K562 (cell line): Measurements from ENCODE around the gene WDR62. TPM values are rescaled to one million over a fixed set of nuclear protein-coding genes. Genes with fewer than 3 reads are reported as not detected.
A peak's percentile ranks its signal among the peaks of the same experiment; 100 is the strongest.

Experiments
- CEBPG ChIP-seq, 3 experiments: fragments of 200-800 bp in 1 of 3; sonication (Bioruptor generic) in 1 of 3; sonication (generic) in 1 of 3; formaldehyde crosslinking in 1 of 3; IDR thresholded peaks in 2 of 3; conservative IDR thresholded peaks in 1 of 3; 2 replicates each; pipeline versions ENCODE4 v1.6.1 to v1.8.0; 2016 to 2022; ENCODE audit warnings: missing compliant biosample characterization in 2 of 3, missing genetic modification characterization in 2 of 3, mild to moderate bottlenecking in 1 of 3, missing genetic modification reagents in 1 of 3
- MGA ChIP-seq: fragments of 450-650 bp; IDR thresholded peaks from 2 replicates; pipeline ENCODE4 v1.6.1; 2016; ENCODE audit warnings: mild to moderate bottlenecking, moderate library complexity
- RNF2 ChIP-seq: sonication (generic); IDR thresholded peaks from 2 replicates; pipeline ENCODE4 v1.6.1; 2016
- ZBTB33 ChIP-seq: sonication (generic); formaldehyde crosslinking; IDR thresholded peaks from 2 replicates; pipeline ENCODE4 v1.8.1; 2023; ENCODE audit warnings: mild to moderate bottlenecking, missing genetic modification reagents
- ZNF175 ChIP-seq: fragments of 200-800 bp; sonication (Bioruptor generic); IDR thresholded peaks from 2 replicates; pipeline ENCODE4 v1.6.1; 2016; ENCODE audit warnings: low read depth, mild to moderate bottlenecking, missing genetic modification characterization, missing compliant biosample characterization
- ZNF217 ChIP-seq: sonication (generic); formaldehyde crosslinking; IDR thresholded peaks from 2 replicates; pipeline ENCODE4 v1.8.0; 2022; ENCODE audit warnings: mild to moderate bottlenecking, missing genetic modification reagents
- ZNF274 ChIP-seq: IDR thresholded peaks from 2 replicates; pipeline ENCODE4 v1.6.1; 2011; ENCODE audit warnings: low read depth, mild to moderate bottlenecking, low read length, moderate library complexity, borderline replicate concordance
- ZNF282 ChIP-seq: sonication (generic); formaldehyde crosslinking; IDR thresholded peaks from 2 replicates; pipeline ENCODE4 v1.8.1; 2023; ENCODE audit warnings: missing genetic modification reagents
- ZNF311 ChIP-seq: fragments of 250-450 bp; sonication (Bioruptor Pico); IDR thresholded peaks from 2 replicates; pipeline ENCODE4 v1.4.0; 2020; ENCODE audit warnings: mild to moderate bottlenecking, moderate library complexity
- polyA plus RNA-seq, 8 experiments: library from polyadenylated mRNA; depleted of rRNA in 4 of 8; stranded (reverse) in 5 of 8; unstranded in 3 of 8; fragments of >200 nt; fragmentation: Nextera tagmentation in 2 of 8; fragmentation: Illumina TruSeq in 1 of 8; extraction: Ambion mirVana in 2 of 8; extraction: Trizol in 1 of 8; gene quantifications; 2 replicates each; pipeline versions ENCODE4 v1.2.1 to v1.2.3, GENCODE V29; 2011 to 2014; ENCODE audit warnings: inconsistent platforms in 1 of 8, missing spikeins in 1 of 8
- total RNA-seq, 7 experiments: library from RNA; depleted of rRNA in 6 of 7; stranded (reverse); fragments of >200 nt in 6 of 7; fragmentation: Illumina TruSeq in 2 of 7; extraction: Trizol in 2 of 7; gene quantifications; 2 replicates each; pipeline versions ENCODE4 v1.2.1 to v1.2.3, GENCODE V29; 2011 to 2021; ENCODE audit warnings: low replicate concordance in 1 of 7

Gene WDR62
- total and polyA plus RNA-seq, 9 of the 15 experiments (the other 6 are each of a cell fraction or from before 2014, with no cell fraction given) = 0.35 to 32.8 (median 14.4) TPM

GRCh38 chr19:36054119-36054732, 471 bp upstream of the WDR62 start, which contains the start of gene THAP8 (continued):
- peak; percentile 17; the same call in 1 of the 2 replicates for TF ChIP-seq MGA
- TF ChIP-seq ZNF274 = no peak
- TF ChIP-seq RNF2 = peak; percentile 16; the same call in 1 of the 2 replicates
- no peak for TF ChIP-seq ZNF282 (CRISPR knock-in tag)
- peak; percentile 68; the same call in 1 of the 2 replicates for TF ChIP-seq ZBTB33 (CRISPR knock-in tag)
- no peak for TF ChIP-seq ZNF311 (CRISPR knock-in tag)
- TF ChIP-seq ZNF175 (CRISPR knock-in tag) = no peak
- TF ChIP-seq CEBPG (CRISPR knock-in tag; IDR thresholded peaks at IDR 0.05) = 0 out of 2 replicates have a peak, but pooled peaks have one; percentile 15
- TF ChIP-seq CEBPG (tag; conservative IDR thresholded peaks at IDR 0.05 in 1 of 2, IDR thresholded peaks at IDR 0.05 in 1 of 2) = no peak; a peak in 1 of 4 replicates
- no peak for TF ChIP-seq ZNF217 (CRISPR knock-in tag)
